Activated naive CD4-positive, alpha-beta T cell treated with anti-CD3 and anti-CD28 coated beads, Interleukin-2, amount 50 U/mL, for 16 hours (primary cell): Measurements from ENCODE around the gene FCSK.

Source experiments
- DNase-seq: peaks from one replicate; pipeline ENCODE4 v3.0.0-alpha.2; 2020

Gene FCSK

DNA sequence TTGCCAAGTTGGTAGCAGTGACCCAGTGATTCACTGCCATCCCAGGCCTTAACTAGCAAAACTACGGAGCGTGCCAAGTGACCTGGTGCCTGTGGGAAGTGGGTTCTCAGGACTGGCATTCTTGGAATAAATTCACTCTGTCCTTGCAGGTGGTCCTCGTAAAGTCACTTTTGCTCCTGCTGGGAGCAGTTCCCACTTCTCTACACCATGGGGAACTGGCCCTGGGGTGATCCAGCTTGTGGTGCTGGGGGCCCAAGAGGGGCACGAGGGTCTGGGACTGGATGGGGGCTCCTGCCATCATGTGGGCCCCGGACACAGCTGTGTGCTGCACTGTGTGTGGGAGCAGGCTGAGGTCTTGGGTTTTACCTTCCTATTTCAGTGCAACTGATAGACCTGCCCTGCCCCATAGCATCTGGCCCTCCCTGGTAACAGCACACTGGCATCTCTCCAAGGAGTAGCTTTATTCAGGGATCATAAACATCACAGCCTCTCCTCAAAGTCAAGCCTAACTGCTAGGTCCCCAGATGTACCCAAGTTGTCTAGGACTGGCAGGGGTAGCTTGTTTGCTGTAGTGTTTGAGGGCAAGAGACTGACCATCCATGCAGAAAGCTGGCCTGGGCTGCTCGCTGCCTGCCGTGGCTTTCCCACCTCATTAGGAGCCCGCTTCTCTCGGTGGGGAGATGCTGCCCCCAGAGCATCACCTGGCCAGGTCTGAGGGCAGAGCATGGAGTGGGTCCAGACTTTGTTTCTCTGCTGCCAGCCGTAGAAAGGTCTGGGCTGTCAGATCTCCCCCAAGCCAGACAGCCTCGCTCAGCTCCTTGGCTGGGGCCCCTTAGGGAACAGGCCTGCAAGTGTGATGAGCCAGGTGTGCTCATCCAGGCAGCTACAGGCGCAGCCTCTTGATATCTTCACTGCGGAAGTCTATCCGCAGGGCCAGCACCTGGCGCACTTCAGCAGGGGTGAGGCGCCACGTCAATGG lies 26.0 kb downstream of the FCSK start:
- no peak for DNase-seq

DNA sequence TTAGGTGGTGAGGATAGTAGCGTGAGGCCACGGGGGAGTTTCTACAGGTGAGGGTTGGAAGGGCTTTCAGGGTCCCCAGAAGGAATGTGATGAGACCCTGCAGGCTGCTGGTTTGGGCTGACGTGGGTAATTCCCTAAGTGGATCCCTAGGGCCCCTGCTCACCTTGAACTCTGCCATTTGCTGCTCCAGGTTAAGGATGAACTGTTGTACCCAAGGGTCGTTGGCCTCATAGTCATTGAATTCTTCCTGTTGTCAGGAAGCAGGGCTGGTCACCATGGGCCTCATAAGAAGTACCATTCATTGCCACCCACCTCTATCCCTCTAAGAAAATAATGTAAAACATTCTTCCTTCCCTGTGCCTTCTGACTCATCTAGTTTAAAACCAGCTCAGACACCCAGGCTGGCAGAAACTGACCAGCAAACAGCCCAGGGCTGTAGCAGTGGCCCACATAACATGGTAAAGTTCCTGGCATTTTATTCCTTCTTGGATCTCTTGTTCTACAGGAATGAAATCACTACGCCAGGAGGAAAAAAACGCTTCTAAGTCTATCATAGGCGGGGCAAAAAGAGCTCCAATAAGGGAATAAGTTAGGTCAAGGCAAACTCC lies 27.6 kb downstream of the FCSK start:
- DNase-seq, result no peak

DNA sequence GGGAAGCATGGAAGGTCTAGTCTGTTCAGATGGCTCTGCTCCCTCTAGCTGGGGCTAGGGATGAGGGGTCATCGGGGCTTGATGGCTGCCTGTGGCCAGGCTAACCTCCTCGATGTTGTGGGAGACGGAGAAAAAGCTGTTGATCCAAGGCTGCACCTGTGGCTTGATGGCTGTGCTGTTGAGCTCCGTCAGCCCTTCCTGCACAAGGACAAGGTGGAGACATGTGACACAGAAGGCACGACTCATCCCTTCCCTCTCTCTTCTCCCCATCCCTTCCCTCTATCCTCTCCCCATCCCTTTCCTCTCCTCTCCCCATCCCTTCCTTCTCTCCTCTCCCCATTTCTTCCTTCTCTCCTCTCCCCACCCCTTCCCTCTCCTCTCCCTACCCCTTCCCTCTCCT lies 28.2 kb downstream of the FCSK start:
- no peak for DNase-seq

DNA sequence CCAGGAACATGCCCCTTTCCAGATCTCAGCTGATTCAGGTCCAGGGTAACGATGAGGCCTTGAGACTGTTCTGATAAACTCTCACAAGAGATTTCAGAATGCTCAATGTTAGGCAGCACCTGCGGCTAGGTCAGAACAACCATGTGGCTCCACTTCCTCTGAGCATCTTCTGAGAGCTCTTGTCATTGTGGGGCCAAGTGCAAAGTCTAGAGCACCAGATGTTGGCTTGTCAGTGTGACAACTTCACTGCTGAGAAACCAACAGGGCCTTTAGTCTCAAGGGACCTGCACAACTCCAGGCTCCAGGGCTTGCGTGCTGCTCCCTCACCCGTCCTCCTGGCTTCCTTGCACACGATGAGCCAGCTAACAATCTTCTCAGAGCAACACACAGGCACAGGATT lies 29.0 kb downstream of the FCSK start:
- DNase-seq, result no peak

DNA sequence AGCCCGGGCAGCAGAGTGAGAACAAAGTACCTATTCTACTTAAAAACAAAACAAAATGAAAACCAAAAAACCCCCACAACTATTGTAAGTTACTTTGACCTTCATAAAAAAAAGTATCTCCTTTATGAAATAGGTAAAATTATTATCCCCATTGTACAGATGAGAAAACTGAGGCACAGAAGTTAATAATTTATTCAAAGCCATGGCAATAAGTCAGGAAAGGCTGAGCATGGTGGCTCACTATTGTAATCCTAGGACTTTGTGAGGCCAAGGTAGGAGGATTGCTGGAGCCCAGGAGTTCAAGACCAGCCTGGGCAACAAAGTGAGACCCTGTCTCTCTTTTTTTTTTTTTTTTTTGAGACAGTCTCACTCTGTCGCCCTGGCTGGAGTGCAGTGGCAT lies 30.5 kb downstream of the FCSK start:
- DNase-seq, result no peak

DNA sequence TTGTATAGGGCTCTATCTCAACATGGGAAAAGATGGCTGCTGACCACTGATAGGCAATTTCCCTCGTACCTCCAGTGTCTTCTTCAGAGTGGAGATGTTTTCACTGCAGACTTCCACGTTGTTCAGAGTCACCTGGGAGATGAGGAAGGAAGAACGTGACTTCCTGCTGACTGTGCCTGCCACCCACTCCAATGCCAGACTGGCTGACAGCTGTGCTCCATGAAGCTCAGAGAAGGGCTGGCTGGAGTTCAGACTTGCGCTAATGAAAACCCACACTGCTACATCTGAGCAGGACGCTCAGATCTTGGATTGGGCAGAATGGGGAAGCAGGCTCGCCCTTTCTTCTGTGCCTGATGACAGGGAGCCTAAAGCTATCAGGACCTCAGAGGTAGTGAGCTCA lies 35.9 kb downstream of the FCSK start:
- no peak for DNase-seq

DNA sequence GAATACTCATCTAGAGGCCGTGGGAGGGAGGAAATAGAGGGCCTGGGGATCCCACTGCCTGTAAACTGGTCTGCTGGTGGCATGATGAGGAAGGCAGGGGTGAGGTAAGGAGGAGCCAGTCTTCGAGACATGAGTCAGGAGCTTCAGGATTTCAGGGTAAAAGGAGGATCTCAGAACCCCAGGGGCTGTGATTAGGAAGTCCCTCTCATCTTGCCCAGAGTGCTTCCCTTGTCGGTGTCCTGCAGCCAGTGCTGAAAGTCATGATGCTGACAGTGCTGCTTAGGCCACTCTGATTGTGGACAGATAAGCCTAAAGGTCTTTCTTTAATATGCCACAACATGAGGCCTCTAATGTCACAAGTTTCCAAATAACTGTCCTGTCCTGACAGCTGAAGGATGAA lies 39.4 kb downstream of the FCSK start:
- no peak for DNase-seq

DNA sequence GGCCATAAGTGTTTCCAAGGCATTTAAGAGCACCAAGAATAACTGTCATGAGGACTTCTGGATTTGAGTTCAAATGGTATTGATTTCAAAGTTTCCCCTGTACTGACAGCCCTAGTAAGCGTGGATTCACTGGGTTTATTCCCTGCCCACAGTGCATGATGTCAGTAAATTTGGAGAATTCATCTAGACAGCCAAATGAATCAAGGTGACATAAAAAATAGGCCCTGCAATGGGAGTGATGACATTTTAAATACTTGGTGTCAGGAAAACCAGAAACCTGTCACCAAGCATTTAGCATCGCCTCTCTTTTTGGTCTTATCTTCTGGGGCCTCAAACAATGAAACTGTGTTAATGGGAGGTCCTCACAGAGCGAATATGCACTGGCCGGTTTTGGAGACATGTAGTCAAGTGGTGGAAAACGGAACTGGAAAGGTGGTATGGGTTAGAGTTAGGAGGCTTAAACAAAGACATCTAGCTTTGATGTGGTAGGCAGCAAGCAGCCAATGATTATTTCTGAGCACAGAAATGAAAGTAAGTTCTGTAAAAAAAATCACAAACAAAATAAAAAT lies 39.9 kb downstream of the FCSK start:
- DNase-seq, result no peak

DNA sequence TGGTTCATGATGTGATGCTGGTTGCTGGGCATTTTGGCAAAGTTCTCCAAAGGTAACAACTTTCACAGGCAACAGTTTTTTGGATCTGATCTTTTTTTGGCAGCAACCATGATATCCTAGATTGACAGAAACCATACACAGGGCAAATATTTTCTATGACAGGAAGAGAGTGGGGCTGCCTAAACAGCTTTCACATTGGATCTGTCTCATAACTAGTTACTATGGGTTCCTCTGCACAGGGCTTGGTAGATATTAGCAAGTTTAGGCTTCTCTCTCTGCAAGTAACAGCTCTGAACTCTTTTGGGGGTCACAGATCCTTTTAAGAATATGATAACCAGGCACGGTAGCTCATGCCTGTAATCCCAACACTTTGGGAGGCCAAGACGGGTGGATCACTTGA lies 40.4 kb downstream of the FCSK start:
- DNase-seq, result no peak

DNA sequence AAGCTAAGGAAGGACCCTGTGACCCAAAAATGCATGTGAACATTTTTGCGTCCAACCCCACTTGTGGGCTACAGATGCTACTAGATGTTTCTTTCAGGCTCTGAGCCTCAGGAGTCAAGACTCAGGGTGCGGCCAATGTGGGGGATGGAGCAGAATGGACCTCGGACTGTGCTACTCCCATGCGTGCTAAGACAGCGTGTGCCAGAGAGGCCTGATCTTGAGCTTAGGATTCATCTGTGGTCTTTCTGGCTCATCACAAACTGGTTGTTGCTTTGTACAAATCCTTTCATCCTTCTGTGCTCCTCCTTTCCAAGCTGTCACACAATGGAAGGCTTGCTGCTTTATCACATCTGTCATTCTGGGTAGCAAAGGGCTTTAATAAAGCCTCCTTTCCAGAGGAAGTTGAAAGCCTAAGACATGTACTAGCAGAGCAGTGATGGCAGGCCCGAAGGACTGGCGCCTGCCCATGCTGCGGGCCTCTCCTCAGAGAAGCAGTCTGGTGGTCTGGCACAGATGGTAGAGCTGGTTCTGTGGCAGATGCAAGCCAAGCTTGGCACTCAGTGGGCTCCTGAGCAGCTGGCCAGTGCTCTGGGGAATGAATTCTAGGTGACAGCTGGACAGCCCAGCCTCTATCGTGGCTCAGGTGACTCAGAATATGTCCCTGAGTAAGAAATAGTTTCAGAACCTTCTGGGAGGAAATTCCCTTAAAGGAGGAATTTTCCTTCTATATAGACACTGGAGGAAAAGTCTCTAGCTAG lies 41.2 kb downstream of the FCSK start:
- DNase-seq, result no peak

DNA sequence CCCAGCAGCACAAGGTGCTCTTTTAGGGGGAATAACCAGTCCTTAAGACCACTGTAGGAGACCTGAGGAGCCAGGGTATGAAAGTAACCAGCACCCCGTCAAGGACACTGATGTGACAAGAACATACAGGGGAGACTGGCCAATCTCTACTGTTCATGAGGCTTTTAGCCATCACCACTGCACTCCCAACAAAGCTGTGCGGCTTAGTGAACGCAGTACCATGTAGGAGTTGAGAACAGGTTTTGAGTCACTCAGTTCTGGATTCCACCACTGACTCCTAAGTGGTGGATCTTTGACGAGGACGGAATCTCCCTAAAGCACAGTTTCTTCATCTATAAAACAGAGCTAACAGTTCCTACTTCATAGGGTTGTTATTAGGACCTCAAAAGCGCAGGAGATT lies 42.1 kb downstream of the FCSK start:
- DNase-seq, result no peak

DNA sequence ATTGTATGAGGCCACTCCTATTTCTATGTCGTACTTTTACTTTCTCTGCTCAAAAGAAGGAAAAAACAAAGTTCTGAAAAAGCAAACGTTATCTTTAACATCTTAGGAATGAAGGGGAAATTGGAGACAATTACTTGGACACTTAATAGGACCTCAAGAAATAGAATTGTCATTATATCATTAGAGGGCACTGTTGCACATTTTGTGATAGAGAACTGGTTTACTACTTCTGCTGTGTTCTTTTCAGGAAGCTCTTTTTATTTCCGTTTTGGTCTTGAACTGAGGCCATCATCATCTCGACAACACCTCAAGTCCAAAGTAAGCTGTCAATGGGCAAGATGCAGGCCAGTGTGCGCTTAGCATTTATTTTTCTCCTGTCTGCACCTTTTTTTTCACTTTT lies 54.4 kb downstream of the FCSK start:
- no peak for DNase-seq

DNA sequence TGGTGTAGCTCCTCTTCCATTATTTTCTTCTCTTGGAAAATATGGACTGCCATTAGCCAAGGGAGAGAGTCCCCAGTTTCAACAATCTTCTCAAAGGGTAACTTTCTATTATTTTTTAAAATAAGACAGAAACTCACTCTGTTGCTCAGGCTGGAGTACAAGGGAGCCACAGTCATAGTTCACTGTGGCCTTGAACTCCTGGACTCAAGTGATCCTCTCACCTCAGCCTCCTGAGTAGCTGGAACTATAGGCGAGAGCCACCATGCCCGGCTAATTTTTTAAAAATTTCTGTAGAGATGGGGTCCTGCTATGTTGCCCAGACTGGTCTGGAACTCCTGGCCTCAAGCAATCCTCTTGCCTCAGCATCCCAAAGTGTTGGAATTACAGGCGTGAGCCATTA lies 55.8 kb downstream of the FCSK start:
- DNase-seq, result no peak

DNA sequence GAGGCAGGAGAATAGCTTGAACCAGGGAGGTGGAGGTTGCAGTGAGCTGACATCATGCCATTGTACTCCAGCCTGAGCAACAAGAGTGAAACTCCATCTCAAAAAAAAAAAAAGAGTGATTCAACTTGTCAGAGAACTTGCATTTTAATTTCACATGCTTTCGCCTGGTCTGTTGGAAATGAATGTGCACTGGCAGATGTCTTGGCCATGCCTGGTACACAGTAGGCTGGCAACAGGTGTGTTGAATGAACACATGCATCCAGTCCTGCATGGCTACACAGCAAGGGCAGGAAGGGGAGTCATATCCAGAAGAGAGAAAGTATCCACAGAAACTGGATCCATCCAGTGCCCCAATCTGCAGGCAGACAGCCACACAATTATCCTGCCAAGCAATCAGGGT lies 57.4 kb downstream of the FCSK start:
- DNase-seq, result no peak

DNA sequence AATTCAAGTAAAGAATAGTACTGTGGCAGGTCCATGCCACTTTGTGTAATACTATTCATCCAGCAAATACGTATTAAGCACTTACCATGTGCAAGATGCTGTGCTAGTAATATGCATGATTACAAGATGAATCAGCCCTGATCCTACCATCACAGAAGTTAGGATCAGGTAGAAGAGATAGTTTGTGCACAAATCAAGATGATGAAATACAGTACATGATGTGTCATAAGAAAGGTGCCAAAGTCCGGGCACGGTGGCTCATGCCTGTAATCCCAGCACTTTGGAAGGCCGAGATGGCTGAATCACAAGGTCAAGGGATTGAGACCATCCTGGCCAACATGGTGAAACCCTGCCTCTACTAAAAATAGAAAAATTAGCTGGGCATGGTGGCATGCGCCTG lies 58.1 kb downstream of the FCSK start:
- DNase-seq, result no peak

DNA sequence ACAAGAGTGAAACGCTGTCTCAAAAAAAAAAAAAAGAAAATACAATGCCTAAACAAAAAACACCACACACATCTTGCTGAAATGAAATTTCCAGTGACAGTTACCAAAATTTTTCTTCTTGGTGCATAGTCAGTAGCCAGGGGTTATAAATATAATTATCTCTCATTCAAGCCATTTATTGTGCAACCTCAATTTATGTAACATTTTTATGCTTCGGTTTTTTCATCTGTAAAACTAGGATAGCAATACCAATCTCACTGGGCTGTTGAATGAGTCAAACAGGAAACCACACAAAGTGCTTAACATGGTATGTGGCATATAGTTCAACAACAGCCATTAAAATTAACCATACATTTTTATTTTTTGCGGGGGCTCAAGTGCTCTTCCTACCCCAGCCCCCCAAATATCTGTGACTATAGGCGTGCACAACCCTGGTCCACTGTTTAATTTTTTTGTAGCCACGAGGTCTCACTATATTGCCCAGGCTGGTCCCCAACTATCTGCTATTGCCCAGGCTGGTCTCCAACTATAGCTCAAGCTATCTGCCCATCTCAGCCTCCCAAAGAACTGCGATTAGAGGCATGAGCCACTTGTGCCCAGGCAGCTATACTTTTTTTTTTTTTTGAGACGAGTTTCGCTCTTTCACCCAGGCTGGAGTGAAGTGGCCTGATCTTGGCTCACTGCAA lies 66.4 kb downstream of the FCSK start:
- no peak for DNase-seq

DNA sequence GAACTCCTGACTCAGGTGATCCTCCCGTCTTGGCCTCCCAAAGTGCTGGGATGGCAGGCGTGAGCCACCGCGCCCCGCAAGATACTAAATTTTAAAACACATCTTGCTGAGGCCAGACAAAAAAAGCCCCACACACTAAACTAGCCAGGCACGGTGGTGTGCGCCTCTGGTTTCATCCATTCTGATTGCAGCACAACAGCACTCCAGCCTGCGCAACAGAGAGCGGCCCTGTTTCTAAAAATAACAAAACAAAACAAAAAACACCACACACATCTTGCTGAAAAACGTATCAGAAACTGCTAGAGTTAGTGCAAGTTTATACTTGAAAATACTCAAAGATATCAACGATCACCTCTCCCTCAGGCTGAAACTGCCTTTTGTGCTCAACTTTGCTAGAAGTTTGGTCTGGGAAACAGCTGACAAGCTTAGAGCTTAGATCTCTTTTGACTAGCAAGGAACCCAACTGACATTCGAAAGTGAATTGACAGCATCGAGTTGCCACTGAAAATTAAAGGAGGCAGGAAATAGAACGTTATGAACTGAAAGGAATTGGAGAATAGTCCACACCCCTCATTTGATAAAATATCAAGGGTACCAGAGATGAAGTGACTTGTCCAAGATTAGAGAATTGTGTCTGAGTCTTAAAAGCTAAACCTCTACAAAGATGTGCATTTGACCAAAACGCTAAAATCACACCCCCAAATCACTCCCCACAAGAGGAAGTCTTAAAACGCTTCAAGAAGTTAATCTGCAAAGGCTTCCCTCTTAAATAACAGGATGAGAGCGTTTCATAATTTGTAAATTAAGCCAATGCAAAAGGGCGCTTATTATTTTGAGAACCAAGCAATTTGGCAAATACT lies 68.1 kb downstream of the FCSK start:
- DNase-seq, result no peak

DNA sequence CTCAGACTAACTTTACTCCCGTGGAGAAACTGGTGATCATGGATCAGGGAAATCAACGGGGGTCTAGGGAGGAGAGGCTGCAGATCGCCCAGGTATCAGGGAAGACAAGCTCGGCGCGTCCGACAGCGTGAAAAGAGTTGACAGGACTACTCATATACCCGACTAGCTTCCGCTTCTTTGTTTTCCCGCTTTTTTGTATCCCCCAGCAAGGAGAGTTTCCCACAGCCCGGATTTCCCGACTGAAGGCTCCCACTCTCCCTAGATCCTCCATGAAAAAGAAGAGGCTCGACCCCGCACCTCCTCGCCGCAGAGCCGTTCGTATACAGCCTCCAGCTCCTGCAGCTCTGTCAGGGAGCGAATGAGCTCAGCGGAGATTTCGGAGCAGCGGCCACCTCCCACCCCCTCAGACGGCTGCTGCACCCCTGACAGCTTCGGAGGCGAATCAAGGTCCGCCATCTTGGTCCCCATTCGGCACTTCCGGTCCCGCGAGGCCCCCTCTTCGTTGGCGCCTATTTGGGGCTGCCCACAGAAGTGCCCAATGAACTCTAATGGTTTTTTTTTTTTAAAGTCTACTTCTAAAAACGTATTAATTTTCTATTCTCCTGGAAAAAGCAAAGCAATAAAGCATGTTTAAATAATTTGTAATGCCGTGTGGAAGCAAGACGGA lies 68.8 kb downstream of the FCSK start, which contains the start of gene COG4:
COG4 (minus strand) TSS at position 479 of the 667 bp plus-strand sequence; CDS start at position 468, 11 bp downstream.
- DNase-seq, result peak; percentile 93

DNA sequence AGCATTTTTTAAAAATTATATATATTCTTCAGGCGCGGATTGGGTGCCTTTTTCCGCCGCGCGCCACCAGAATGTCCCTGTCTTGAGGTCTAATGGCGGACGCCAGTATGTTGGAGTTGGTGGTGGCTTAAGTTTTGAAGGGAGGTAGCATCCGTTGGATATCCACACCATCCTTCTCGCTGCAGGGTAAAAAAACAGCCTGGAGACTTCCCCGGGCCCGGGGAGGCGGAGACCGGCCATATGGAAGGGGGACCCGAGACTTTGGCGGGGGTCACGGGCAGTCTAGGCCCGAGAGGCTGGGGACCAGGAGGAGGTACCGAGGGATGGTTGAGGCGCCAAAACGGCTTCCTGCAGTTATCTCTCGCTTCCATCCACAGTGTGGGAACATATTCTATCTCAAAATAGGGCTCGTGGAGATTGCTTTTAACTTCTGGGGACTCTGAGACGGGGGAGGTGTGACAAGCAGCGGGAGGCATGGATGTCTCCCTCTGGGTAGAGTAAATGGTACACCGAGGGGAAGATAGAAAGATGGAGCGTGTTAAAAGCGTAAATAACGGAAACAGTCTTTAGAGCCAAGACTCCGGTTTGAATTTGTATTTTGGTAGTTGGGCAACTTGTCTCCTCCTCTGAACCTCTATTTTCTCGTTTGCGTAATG lies 69.5 kb downstream of the FCSK start, which contains the start of gene SF3B3:
SF3B3 (plus strand) TSS at position 74 of the 656 bp plus-strand sequence. CDS start 2,841 bp downstream, outside the sequence.
- DNase-seq, result peak; percentile 71

DNA sequence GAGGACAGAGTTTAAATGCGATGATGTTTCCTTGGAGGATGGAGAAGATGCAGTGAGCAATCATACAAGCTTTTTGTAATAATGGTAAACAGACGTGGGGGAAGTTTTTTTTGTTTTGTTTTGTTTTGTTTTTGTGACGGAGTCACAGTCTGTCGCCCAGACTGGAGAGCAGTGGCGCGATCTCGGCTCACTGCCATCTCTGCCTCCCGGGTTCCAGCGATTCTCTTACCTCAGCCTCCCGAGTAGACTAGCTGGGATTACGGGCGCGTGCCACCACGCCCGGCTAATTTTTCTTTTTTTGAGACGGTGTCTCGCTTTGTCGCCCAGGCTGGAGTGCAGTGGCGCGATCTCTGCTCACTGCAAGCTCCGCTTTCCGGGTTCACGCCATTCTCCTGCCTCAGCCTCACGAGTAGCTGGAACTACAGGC lies 70.0 kb downstream of the FCSK start:
- DNase-seq, result peak; percentile 20
